NCI-H510A treated with DMSO at 0.1 percent for 48 hours (cell line): ENCODE data around the gene WRAP73.

ENCODE experiments used
- DNase-seq: peaks from one replicate; lab custom pipeline; 2025; lab: John Stamatoyannopoulos, UW

Gene WRAP73

DNA sequence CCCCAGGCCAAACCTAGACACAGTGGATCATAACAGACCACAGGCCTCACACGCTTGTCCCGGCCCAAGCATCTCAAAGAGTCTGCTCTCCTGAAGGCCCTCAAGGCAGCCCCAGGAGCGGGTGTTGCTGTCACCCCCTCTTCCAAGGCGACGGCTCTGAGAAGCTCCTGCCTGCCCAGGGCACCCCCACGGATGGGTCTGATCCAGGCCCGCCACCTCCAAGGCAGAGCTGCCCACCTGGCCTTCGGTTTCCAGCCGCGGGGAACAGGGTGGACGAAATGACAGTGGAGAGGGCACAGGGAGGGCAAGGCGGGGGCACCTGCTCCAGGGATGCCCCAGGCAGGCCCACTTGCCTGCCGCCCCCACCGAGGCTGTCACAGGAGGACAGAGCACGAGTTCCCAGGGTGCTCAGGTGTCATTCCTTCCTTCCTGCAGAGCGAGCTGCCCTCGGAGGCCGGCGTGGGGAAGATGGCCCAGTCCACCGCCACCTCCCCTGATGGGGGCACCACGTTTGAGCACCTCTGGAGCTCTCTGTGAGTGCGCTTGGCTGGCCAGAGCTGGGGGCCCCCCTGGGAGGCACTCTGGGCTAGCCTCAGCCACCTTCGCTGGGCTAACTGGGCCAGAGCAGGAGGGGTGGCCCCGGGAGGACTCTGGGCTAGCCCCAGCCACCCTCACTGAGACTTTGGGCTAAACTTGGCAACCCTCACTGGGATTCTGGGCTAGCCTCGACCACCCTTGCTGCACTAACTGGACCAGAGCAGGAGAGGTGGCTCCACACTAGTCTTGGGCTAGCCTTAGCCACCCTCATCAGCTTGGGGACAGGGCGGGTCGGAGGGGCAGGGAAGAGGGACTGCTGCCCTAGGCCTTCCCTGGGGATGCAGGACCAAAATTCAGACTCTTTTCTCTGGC, 32.2 kb upstream of the WRAP73 start:
- no peak for DNase-seq

DNA sequence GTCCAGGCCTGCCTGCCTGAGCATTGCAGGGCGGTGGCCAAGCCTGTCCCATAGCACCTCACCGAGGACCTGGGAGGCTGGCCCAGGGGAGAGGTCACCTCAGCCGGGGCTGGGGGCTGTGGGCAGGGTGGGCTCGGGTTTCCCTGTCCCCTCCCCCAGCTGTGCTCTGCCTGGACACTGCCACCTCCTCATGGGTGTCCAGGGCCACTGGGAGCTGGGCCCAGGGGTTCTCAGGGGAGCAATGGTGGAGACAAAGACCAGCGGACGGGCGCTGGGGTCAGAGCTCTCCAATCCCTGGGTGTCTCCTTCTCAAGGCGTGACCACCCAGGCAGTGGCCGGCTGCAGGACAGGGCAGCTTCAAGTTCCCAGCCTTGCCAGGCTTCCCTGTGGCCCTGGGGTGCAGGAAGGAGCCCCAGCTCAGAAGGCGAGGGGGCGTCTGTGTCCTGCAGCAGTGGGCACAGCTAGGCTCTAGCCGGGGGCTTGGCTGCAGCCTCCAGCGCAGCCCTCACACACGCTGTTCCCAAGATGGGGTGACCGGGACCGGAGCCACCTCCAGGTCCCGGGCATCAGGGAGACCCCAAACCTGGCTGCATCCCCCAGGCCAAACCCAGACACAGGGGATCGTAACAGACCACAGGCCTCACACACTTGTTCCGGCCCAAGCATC, 31.5 kb upstream of the WRAP73 start:
- no peak for DNase-seq

DNA sequence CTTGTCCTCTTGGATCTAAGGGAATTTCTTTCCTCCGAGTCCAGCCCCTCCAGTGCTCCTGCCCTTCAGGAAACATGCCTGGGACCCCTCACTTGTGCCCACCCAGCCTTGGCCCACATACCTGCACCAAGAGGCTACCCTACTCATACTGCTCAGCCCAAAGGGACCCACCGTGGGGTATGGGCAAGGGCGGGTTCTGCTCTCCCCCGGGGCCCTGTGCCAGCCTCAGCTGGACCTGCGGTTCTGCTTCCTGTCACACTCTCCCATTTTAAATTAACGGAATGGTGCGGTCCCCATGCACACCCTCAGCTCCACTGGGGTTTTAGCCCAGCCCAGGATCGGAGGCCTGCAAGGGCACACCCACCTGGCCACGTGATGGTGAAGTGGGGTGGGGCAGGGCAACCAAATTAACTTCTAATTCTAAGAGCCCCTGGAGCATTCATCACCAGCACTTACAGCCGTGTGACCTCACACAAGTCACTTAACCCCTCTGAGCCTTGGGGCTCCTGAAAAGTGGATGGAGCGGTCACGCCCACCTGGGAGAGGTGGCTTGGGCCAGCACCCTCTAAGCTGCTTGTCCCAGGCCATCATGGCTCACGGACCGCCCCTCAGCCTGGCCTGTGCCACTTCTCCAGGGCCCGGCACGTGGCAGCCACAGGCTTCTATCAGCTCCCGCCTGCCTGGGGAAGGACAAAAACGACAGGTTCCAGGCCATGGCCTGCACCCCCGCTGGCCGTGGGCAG, 30.8 kb upstream of the WRAP73 start:
- no peak for DNase-seq

DNA sequence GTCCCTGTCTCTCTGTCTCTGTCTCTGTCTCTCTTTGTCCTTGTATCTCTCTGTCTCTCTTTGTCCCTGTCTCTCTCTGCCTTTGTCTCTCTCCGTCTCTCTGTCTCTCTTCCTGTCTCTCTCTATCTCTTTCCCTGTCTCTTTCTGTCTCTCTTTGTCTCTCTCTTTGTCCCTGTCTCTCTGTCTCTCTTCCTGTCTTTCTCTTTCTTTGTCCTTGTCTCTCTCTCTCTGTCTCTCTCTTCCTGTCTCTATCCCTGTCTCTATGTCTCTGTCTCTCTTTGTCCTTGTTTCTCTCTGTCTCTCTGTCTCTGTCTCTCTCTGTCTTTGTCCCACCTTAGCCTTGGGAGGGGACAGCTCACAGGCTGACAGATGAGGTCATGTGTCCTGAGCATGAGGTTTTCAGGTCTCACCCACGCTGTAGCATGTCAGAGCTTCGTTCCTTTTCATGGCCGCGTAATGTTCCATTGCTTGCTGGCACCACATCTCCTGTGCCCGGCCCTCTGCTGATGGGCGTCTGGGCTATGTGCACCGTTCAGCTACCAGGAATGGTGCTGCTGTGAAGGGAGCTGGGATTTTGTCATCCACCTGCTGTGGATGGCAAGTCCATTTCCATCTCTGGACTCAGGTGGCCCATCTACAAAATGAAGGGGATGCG, 30.0 kb upstream of the WRAP73 start:
- no peak for DNase-seq

DNA sequence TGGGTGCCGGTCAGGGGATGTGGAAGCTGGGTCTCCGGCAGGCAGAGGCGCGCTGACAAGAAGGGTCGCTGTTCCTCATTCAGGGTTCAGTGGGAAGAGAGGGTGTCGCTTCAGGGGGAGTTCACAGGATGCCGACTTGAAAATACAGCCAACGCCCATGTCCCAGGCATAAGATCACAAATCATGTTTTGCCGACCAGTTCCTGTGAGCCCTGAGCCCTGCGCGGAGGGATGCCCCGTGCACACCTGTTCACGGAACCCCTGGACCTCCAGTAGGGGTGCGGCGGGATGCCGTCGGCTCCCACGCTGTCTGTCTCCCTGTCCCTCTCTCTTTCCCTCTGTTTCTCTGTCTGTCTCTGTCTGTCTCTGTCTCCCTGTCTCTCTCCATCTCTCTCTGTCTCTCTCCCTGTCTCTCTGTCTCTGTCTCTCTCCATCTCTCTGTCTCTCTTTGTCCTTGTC, 29.2 kb upstream of the WRAP73 start:
- no peak for DNase-seq

DNA sequence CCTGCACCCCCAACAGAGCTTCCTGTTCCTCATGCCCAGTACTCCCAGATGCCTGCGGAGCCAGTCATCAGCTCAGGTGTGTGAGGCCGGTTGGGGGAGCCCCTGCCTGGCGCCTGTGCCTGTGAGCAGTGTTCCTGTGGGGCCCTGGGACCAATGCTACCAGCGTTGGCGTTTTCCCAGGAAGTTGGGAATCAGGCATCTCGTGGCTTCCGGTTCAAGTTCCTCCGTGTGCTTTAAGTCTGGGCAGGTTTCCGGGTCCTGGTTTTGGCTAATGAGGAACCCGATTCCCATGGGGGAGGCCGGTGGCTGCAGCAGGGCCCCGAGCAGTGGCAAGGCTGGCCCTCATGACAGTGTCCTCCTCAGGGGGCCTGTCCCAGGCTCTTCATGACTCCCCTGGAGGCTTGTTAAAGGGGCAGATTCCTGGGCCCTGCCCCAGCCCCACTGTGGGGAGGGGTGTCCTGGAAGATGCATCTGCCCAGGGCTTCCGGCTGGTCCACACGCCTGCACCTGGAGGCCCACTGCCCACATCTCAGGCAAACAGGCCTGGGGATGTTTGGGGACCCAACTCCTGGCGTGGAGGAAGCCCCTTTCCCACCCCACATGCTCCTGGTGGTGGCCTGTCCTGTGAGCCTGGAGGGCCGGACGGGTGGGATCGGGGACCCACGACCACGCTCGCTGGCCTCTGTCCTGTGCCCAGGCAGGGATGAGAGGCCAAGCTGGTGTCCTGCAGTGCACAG, 28.6 kb upstream of the WRAP73 start:
- no peak for DNase-seq

DNA sequence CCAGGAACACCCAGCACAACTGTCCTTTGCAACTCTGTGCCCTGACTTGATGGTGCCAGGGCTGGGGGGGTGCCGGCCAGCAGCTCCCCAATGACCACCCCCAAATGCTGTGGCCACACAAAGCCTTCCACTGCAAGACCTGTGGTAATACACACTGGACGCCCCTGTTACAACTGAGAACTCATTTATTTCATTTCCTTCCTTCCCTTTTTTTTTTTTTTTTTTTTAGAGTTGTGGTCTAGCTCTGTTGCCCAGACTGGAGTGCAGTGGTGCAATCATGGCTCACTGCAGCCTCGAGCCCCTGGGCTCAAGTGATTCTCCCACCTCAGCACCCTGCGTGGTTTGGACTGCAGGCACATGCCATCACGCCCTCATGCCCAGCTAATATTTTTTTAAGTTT, 27.6 kb upstream of the WRAP73 start:
- DNase-seq: no peak

DNA sequence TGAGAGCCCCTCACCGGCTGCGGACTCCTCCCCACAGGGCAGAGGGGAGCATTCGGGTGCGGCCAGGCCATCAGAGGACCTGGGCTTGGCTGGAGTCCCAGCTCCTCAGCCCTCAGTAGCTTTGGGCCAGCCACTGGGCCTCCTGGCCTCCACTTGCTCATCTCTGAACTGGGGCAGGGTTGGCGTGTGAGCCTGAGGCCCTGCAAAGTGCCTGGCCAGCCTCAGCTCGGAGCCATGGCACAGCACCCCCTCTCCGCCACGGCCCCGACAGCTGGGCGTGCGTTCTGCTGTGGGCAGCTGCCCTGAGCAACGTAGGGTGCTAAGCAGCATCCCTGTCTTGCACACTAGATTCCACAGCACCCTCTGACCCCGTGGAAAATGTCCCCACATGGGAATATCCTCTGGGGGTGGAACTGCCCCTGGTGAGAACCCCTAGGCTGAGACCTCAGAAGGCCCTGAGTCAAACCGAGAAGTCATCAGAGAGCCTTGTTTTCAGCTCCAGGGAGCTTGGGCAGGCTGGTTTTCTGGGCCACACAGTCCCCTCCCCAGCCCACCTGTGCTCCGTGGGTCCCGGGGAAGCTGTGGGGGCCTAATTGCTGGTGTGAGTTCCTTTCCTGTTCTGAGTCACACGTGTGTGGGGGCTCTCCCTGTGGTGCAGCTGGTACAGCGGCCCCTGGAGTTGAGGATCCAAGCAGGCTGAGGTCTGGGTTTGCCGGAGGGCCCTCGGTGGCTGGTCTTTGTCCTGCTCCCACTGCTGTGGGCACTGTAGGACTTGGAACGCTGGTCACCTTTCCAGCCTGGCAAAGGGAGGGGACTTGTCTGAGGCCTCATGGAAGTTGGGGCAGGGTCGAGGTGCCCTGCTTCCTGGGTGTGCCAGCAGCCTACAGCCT, 26.9 kb upstream of the WRAP73 start:
- DNase-seq: no peak

DNA sequence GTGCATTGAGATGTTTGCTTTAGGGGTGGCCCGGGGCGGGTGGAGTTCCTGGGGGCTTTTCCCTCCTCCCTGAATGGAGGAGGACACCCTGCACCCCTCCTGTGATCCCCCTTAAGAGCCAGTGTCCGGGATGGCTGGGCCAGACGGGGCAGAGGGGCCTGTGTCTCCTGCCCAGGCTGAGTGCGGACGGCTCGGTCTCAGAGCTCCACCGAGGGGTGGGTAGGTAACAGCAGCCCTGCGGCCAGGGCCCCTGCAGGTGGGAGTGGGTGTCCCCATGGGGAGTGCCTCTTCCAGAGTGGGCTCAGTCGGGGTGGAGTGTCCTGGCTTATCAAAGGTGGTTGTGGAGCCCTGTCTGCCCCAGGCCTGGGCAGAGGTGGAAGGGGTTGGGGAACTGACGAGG, 25.5 kb upstream of the WRAP73 start:
- DNase-seq: no peak

DNA sequence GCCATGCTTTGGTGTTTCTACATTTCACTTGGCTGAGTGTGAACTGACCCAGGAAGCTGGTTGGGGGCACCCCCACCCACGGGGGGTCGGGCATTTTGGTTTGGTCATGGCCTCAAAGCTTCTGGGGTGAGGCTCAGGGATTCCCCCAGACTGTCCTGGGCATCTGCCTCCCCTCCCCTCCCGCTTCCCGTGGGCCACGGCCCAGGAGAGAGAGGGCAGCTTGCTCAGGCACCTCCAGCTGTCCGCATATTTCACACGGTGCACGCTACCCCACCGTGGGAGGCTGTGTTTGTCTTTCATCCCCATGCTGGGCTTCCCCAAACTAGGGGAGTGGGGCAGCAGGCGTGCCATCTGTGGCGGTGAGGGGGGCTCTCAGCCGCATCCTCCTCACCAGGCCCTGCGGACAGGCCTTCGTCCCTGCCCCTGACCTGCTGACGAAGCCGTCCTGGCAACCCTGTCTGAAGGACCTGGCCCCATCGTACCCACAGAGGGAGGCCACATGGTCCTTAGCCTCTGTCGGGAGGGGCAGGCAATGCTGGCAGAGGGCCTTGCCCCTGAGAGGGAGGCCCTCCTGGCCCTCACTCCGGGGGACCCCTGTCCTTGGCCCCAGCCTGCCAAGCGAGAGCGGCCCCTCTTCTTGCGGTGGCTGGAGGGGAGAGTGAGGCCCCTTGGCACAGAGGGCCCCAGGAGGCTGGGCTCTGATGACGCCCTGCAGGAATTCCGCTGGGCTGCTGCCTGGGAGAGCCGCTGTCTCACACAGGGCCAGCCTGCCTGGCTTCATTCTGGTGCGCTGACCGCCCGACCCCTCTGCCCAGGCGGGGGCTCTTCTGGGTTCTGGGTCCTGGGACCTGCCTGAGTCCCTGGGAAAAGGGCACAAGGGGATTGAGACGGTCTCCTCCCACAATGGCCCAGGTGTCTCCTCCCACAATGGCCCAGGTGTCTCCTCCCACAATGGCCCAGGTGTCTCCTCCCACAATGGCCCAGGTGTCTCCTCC, 24.5 kb upstream of the WRAP73 start:
- no peak for DNase-seq

DNA sequence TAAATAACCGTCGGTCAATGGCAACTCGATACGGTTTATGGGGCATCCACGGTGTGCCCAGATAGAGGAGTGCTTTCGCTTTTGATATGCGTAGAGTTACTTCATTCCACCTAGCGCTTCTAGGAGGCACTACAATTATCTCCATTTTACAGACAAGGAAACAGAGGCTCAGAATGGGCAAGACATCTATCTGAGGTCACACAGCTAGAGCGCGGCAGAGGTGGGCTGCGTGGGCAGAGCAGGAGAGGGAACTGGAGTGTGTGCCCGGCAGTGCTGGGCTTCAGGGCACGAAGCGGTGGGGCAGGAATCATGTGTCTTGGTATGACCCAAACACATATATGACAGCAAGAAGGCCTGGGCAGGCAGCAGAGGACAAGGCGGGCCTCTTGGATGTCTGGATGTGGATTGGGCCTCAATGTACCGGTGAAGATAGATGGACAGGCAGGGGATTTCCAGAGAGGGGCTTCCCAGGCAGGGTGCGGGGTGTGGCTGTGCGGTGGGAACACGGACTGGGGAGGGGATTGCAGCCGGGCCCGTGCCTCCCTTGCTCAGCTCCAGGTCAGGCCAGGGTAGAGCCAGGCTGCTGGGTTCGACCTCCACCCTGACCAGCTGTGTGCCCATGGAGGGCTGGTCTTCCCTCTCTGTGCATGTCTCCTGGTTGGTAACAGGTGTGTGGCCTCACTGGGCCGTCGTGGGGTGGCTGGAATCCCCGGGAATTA, 23.6 kb upstream of the WRAP73 start:
- no peak for DNase-seq

DNA sequence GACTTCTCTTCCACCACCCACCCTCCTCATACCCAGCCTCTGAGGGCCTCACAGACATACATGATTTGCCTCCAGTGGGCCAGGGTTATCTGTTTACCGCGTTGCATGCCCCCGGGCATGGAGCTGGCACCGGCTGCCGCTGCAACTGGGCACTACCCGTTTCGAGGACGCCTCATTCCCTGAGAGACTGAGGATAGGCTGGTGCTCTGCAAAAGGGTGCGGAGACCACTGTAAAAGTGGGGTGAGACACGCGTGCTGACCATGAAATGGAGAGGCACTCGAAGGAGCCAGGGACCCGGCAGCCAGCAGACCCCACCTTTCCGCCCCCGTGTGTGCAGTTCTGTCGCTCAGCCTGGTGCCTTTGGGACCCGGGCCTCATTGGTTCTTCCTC, 23.1 kb upstream of the WRAP73 start:
- DNase-seq: no peak

DNA sequence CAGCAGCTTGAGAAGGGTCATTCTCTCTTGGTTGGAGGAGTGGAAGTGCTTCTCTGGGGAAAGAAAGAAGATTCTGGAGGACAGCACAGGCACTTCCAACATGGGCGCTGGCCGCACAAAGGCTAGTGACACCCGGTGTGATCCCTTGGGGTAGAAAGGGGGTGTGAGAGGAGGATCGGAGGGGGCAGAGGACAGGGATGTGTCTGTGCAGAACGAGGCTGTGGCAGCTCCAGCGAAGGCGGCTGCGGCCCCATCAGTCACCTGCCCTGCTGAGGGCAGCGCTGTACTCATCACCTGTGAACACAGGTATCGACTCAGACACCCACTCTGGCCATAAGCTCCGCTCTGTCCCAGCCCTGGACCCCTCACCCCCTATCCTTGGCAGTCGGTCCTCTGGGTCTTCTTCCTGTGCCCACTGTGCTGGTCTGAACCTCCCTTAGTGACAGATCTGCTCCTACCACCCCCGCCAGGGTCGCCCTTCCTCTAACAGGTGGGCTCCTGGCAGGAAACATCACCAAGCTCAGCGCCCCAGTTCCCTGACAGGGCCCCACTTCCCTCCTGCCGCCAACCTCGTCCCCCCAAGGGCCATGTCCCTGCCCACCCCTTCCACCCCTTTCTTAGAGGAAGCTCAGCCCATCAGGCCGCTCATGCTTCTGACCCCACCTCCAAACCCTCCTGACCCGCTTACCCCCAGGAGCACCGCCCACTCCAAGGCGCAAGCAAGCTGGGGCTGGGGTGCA, 22.5 kb upstream of the WRAP73 start:
- no peak for DNase-seq

DNA sequence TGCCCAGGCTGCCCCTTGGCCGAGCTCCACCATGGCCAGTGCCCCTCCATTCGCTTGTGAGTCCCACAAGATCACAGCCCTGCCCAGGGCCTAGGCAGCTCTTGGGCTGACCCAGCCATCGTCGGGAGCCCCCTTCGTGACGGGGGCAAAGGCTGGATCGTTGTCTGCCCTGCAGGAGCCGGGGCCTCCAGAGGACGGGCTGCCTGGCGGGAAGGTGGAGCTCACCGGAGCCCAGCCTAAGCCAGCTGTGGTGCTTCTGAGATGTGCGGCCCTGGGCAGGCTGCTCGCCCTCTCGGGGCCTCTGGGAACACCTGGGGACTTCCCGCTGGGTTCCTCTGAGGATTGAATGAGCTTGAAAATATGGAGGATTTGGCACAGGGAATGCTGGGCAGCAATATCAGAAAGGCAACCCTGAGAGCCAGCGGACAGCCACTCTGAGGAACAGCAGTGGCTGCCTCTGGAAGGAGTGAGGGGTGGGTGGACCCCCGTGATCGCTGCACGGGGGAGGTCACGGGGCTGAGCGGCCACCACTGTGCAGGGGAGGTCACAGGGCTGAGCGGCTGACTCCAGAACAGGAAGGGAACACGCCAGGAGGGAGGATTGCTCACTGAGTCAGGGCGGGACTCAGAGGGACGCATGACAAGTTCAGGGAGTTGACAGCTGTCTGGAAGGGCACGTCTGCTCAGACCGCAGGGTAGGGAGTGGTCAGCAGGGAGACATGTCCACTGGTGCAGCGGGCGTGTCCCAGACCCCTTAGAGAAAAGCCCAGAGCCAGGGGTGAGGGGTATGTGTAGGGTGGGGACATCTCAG, 21.7 kb upstream of the WRAP73 start:
- DNase-seq: peak; percentile 42

DNA sequence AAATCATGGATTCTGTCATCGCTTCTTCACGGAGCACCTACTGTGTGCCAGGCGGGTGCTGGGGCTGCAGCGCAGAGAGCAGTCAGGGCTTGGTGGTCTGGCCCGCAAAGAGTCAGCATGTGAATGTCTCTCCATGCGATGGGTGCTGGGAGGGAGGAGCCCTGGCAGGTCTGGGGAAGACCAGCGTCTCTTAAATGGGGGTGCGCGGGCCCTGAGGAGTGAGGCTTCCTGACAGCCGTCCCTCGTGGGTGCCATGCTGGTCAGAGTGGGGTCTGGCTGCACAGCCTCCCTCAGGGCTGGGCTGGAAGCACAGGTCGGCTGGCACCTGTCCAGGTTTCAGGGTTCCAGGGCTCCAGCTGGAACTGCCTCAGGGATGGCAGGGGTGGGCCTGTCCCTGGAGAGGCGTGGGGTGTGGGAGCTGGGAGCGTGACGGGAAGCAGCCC, 20.9 kb upstream of the WRAP73 start:
- DNase-seq: no peak

DNA sequence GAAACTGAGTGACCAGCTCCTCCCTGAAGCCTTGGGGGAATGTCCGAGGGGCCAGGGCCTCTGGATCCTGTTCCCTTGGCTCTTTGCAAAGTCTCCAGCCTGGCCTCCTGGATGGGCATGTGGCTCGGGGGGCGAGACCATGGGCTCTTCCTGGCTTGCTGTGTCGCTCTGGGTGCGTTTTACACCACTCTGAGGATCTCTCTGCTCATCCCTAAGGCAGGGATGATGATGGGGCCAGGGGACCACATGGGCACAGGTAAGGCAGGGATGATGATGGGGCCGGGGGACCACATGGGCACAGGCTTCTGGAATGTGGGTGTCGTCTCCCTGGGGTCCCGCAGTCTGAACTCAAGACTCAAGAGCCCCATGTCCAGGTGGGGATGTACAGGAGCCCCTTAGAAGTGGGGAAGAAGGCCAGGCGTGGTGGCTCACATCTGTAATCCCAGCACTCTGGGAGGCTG, 20.1 kb upstream of the WRAP73 start:
- DNase-seq: no peak

DNA sequence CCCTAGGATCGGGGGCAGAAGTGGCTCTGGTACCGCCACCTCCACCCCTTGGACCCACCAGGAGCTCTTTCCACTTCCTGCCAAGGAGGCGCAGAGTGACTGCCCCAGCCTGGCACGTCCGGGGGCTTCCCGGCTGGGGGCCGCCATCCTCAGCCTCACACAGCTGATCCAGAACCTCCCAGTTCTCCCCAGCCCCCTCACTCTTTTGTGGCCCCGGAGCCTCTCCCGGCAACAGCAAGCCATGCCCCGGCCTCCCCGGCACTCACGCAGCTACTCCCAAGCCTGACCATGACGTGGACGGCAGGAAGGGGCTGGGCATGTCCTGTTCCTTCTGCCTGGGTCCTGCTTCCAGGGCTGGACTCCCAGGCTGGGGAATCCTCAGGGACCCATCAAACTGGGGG, 19.5 kb upstream of the WRAP73 start:
- no peak for DNase-seq
